ENCODE measurements around the gene ARHGAP42. TPM values are rescaled to one million over a fixed set of nuclear protein-coding genes. Genes with fewer than 3 reads are reported as not detected.

ARHGAP42 gene
- total and polyA plus RNA-seq, 2 of the 4 experiments (the other 2 are of a cell fraction), result 2.9 to 7.3 TPM

GRCh38 chr11:101031713-101032112 is 344.6 kb downstream of the ARHGAP42 start:
- Histone ChIP-seq H3K4me2 (ENCODE audit: low read depth, low read length) (no peak overlapping the region), H3K36me3 (ENCODE audit: control insufficient read depth, insufficient read depth, low read length) (no peaks in the 10 kb centered on the region), H3K9me3 (ENCODE audit: control insufficient read depth, insufficient read depth, low read length) (no peaks in the 10 kb centered on the region), H2BK5ac (ENCODE audit: low read depth, low read length, poor library complexity, severe bottlenecking) (no peak overlapping the region), H4K5ac (ENCODE audit: low read depth, low read length) (no peak overlapping the region), H3K79me1 (ENCODE audit: low read depth in 1 of 2, low read length in 2 of 2) (no peaks in the 10 kb centered on the region), H3K56ac (ENCODE audit: extremely low read depth, insufficient read depth, low read length) (no peak overlapping the region), H4K20me1 (ENCODE audit: insufficient read depth, low read length) (no peaks in the 10 kb centered on the region), H3K4ac (ENCODE audit: low read depth, low read length) (no peak overlapping the region), H4K8ac (ENCODE audit: low read depth in 2 of 2, low read length in 2 of 2) (no peak overlapping the region), H3K27ac (ENCODE audit: insufficient read depth, low read length) (no peak overlapping the region), H4K91ac (ENCODE audit: insufficient read depth, low read depth, low read length) (no peak overlapping the region), H3K18ac (ENCODE audit: low read depth, low read length) (no peak overlapping the region), H2BK20ac (ENCODE audit: low read depth, low read length) (no peak overlapping the region), H2BK15ac (ENCODE audit: low read depth, low read length) (no peak overlapping the region), H3K14ac (replicated peaks; ENCODE audit: low read depth, low read length) (no peak overlapping the region), H2BK120ac (ENCODE audit: low read depth, low read length) (no peak overlapping the region), H3K27me3 (ENCODE audit: control insufficient read depth, insufficient read depth, low read length) (no peaks in the 10 kb centered on the region), H2AK9ac (replicated peaks; ENCODE audit: low read depth, low read length, poor library complexity) (no peak overlapping the region), H3K23ac (ENCODE audit: low read depth, low read length) (no peak overlapping the region), H2AFZ (replicated peaks; ENCODE audit: low read length, poor library complexity) (no peak overlapping the region), H3K4me3 (ENCODE audit: insufficient read depth, low read depth, low read length) (no peak overlapping the region), H3K4me1 (ENCODE audit: control insufficient read depth, insufficient read depth, low read length) (no peaks in the 10 kb centered on the region), H3K9me1 (ENCODE audit: insufficient read depth, low read length) (no peaks in the 10 kb centered on the region), H2AK5ac (ENCODE audit: low read depth, low read length) (no peak overlapping the region), H3K9ac (ENCODE audit: low read depth, low read length) (no peak overlapping the region)
- POLR2A ChIA-PET (ENCODE audit: unreplicated experiment), result no interaction called here
- TF ChIP-seq RAD21 (IDR thresholded peaks at IDR 0.05; ENCODE audit: low read length), result no peak
- TF ChIP-seq CEBPB (IDR thresholded peaks at IDR 0.05; ENCODE audit: low read depth, low read length), result no peak
- TF ChIP-seq POLR2A (IDR thresholded peaks at IDR 0.05; ENCODE audit: low read depth, low read length), result no peak
- TF ChIP-seq FOS (IDR thresholded peaks at IDR 0.05; ENCODE audit: low read depth, low read length), result no peak
- no peak for TF ChIP-seq ELK1 (IDR thresholded peaks at IDR 0.05; ENCODE audit: borderline replicate concordance, low read depth, low read length)
- TF ChIP-seq MXI1 (IDR thresholded peaks at IDR 0.05; ENCODE audit: borderline replicate concordance, low read depth, low read length), result no peak
- no peak for DNase-seq
- CTCF ChIA-PET, result no interaction called here
- BruUV-seq (replicated peaks), result no TSS peak
- in situ Hi-C loops (cut with MboI; ENCODE audit: low sequenced_read_pairs), result no loop called here
- ATAC-seq (ENCODE audit: low read depth), result no peak
- intact Hi-C loops (cut with micrococcal nuclease), result no loop called here
- WGBS, 2 experiments (ENCODE audit: extremely low coverage in 2 of 2, insufficient read length in 1 of 2), result no CpG with 5 or more reads among the region's 3 CpGs
- dilution Hi-C loops (cut with HindIII; ENCODE audit: low sequenced_read_pairs, unreplicated experiment), result no loop called here

All from IMR-90 (cell line).